A549 (cell line): ENCODE results near the gene CLECL1. TPM values are rescaled to one million over a fixed set of nuclear protein-coding genes. Genes with fewer than 3 reads are reported as not detected.

Source experiments
- ATAC-seq, 2 experiments: fragments of 200-7000 bp in 1 of 2; fragments of >200 bp in 1 of 2; cut with Nextera tagmentation in 1 of 2; cut with Tn5 transposase in 1 of 2; 3 replicates each; pipeline versions ENCODE4 v1.8.0 to v1.9.1; 2018 to 2020; ENCODE audit warnings: mild to moderate bottlenecking in 1 of 2, moderate library complexity in 1 of 2
- CTCF ChIA-PET: fragments of 300-600 bp; sonication (Branson Sonifier 250); formaldehyde crosslinking; extraction: SDS; loops from one replicate; lab custom pipeline; 2021; ENCODE audit warnings: antibody characterized with exemption, inconsistent platforms; lab: Yijun Ruan, JAX
- POLR2A ChIA-PET: fragments of 350-600 bp; formaldehyde crosslinking; extraction: SDS; loops from one replicate; lab custom pipeline; 2021; ENCODE audit warnings: antibody characterized with exemption, inconsistent platforms; lab: Yijun Ruan, JAX
- DNase-seq, 2 experiments: peaks; one replicate each; pipeline versions ENCODE4 v3.0.0 to v3.0.0-alpha.2; 2011 to 2016; ENCODE audit warnings: low read depth in 1 of 2, low spot score in 1 of 2
- FAIRE-seq: peaks from 2 replicates; lab custom pipeline; 2011; peaks lifted over from hg19 to GRCh38; lab: Jason Lieb, UNC
- H3K27ac ChIP-seq, 2 experiments: fragments of >200 bp; sonication (Bioruptor Twin); formaldehyde crosslinking; 3 replicates each; pipeline ENCODE4 v1.5.1; 2016 to 2017
- H3K4me1 ChIP-seq: fragments of >200 bp; sonication (Bioruptor Twin); formaldehyde crosslinking; 3 replicates; pipeline ENCODE4 v1.6.1; 2016
- H3K4me2 ChIP-seq: fragments of >200 bp; sonication (Bioruptor Twin); formaldehyde crosslinking; 3 replicates; pipeline ENCODE4 v1.6.1; 2016
- H3K4me3 ChIP-seq: fragments of >200 bp; sonication (Bioruptor Twin); formaldehyde crosslinking; 3 replicates; pipeline ENCODE4 v1.5.1; 2016
- H3K9me3 ChIP-seq: fragments of >200 bp; sonication (Bioruptor Twin); formaldehyde crosslinking; 3 replicates; pipeline ENCODE4 v1.6.1; 2016
- CBX2 ChIP-seq: fragments of 200-600 bp; sonication (generic); IDR thresholded peaks from 2 replicates; pipeline ENCODE4 v1.6.1; 2016; ENCODE audit warnings: low read depth, mild to moderate bottlenecking, borderline replicate concordance
- CEBPB ChIP-seq, 2 experiments: fragments of >200 bp in 1 of 2; sonication (Bioruptor Twin) in 1 of 2; formaldehyde crosslinking in 1 of 2; IDR thresholded peaks; 2 replicates each; pipeline ENCODE4 v1.6.1; 2012 to 2016
- ELK1 ChIP-seq: fragments of 150-350 bp; IDR thresholded peaks from 2 replicates; pipeline ENCODE4 v1.6.1; 2014; ENCODE audit warnings: low read depth, mild to moderate bottlenecking, low read length
- FOSL2 ChIP-seq, 2 experiments: fragments of 450-650 bp in 1 of 2; fragments of >200 bp in 1 of 2; sonication (Bioruptor Twin) in 1 of 2; formaldehyde crosslinking; IDR thresholded peaks; 2 replicates each; pipeline versions ENCODE4 v1.5.0 to v1.6.1; 2016 to 2020; ENCODE audit warnings: mild to moderate bottlenecking in 1 of 2, moderate library complexity in 1 of 2
- HES2 ChIP-seq: fragments of >200 bp; sonication (Bioruptor Twin); formaldehyde crosslinking; IDR thresholded peaks from 2 replicates; pipeline ENCODE4 v1.6.1; 2016
- HEYL ChIP-seq: fragments of 250-450 bp; sonication (Bioruptor Pico); IDR thresholded peaks from 2 replicates; pipeline ENCODE4 v1.8.0; 2021; ENCODE audit warnings: mild to moderate bottlenecking, moderate library complexity
- HOXB5 ChIP-seq: fragments of 250-450 bp; sonication (Bioruptor Pico); IDR thresholded peaks from 2 replicates; pipeline ENCODE4 v1.5.0; 2020; ENCODE audit warnings: mild to moderate bottlenecking, moderate library complexity
- MAZ ChIP-seq: fragments of 150-350 bp; IDR thresholded peaks from 2 replicates; pipeline ENCODE4 v1.6.1; 2014; ENCODE audit warnings: antibody characterized with exemption, low read depth, low read length, borderline replicate concordance
- MYC ChIP-seq: IDR thresholded peaks from 2 replicates; pipeline ENCODE4 v1.6.1; 2012; ENCODE audit warnings: mild to moderate bottlenecking, inconsistent platforms, low read length, improper control_type of control experiment, borderline replicate concordance
- NFE2L2 ChIP-seq: fragments of 150-350 bp; conservative IDR thresholded peaks from 2 replicates; pipeline ENCODE4 v1.6.1; 2014; ENCODE audit warnings: low read length
- PHF8 ChIP-seq: fragments of 200-600 bp; sonication (generic); IDR thresholded peaks from 2 replicates; pipeline ENCODE4 v1.6.1; 2016; ENCODE audit warnings: low read depth, mild to moderate bottlenecking, antibody characterized with exemption, moderate library complexity, borderline replicate concordance
- RAD21 ChIP-seq, 2 experiments: fragments of >200 bp in 1 of 2; sonication (Bioruptor Twin) in 1 of 2; formaldehyde crosslinking in 1 of 2; IDR thresholded peaks in 1 of 2; conservative IDR thresholded peaks in 1 of 2; 2 replicates in 1 of 2; 3 replicates in 1 of 2; pipeline ENCODE4 v1.6.1; 2012 to 2018; ENCODE audit warnings: inconsistent platforms in 1 of 2
- RARB ChIP-seq: fragments of 250-450 bp; sonication (Bioruptor Pico); IDR thresholded peaks from 2 replicates; pipeline ENCODE4 v1.8.0; 2021; ENCODE audit warnings: mild to moderate bottlenecking, moderate library complexity
- RNF2 ChIP-seq: fragments of 200-600 bp; sonication (generic); IDR thresholded peaks from 2 replicates; pipeline ENCODE4 v1.6.1; 2016; ENCODE audit warnings: low read depth, mild to moderate bottlenecking, antibody characterized with exemption, moderate library complexity, borderline replicate concordance
- SMC3 ChIP-seq: fragments of >200 bp; sonication (Bioruptor Twin); formaldehyde crosslinking; IDR thresholded peaks from 3 replicates; pipeline ENCODE4 v1.6.1; 2018; ENCODE audit warnings: inconsistent platforms
- TP53 ChIP-seq: fragments of 250-450 bp; sonication (Bioruptor Pico); IDR thresholded peaks from 2 replicates; pipeline ENCODE4 v1.5.0; 2021; ENCODE audit warnings: mild to moderate bottlenecking, moderate library complexity
- ZC3H11A ChIP-seq: fragments of 450-650 bp; IDR thresholded peaks from 2 replicates; pipeline ENCODE4 v1.6.1; 2014; ENCODE audit warnings: antibody characterized with exemption, mild to moderate bottlenecking
- ZNF302 ChIP-seq: fragments of 250-450 bp; sonication (Bioruptor Pico); IDR thresholded peaks from 2 replicates; pipeline ENCODE4 v1.9.0; 2021; ENCODE audit warnings: inconsistent platforms, mild to moderate bottlenecking, moderate library complexity
- WGBS: methylation state at CpG from one replicate; pipeline ENCODE4 v1.1.6; 2017; ENCODE audit errors: missing lambda C conversion rate; 5-methylcytosine and 5-hydroxymethylcytosine counted together
- polyA plus RNA-seq, 4 experiments: library from polyadenylated mRNA; depleted of rRNA in 3 of 4; stranded (reverse); fragments of >200 nt; fragmentation: RNase III in 1 of 4; extraction: RNeasy Plus Mini Kit Qiagen cat#74134 plus additional on column Dnase treatment in 1 of 4; gene quantifications; 2 replicates in 3 of 4; 3 replicates in 1 of 4; pipeline ENCODE4 v1.2.3, GENCODE V29; 2011 to 2017
- TF ChIP-seq, protein P1 (sequence below): IDR thresholded peaks from 2 replicates; pipeline ENCODE4 v1.6.1; 2012
- TF ChIP-seq, protein P2 (sequence below): fragments of 200-600 bp; sonication (generic); IDR thresholded peaks from 2 replicates; pipeline ENCODE4 v1.6.1; 2016; ENCODE audit warnings: antibody characterized with exemption, mild to moderate bottlenecking, moderate library complexity

CLECL1 gene
- polyA plus RNA-seq, 2 of the 4 experiments (the other 2 are of a cell fraction): not detected

DNA sequence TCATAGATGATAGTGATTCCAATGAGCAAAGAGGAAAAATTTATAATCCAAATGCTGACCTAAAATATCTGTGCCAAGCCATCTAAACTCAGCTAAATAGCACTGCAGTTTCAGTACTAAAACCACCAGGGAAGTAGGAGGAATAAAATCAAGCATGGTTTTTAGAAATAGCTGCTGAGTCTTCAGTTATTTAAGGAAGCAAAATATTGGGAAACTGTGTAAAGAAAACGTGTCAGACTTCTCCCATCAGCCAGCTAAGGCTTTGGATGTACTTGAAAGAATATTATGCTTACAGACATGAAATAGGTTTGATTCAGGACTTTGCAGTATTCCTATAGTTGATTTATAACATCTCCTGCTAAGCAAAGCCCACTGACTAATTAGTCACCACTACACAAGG, 38.7 kb downstream of the CLECL1 start:
- Histone ChIP-seq H3K9me3 (peaks cover 9% of the 10 kb centered on the region; the same call in 1 of the 3 replicates), H3K4me2 (no peak overlapping the region), H3K4me3 (no peak overlapping the region), H3K27ac (no peak overlapping the region), H3K4me1 (no peaks in the 10 kb centered on the region)
- DNase-seq (no peak), ATAC-seq (no peak), FAIRE-seq (no peak)
- ChIA-PET POLR2A (no interaction called here), CTCF (interaction anchor here (1.3 kb wide), 1 partner anchor 14 kb away, joined by 4 read pairs; no protein-coding TSS in a partner anchor)
- 18% methylated on average over 1 of the region's 1 CpG for WGBS
- TF ChIP-seq HOXB5 (CRISPR knock-in tag): no peak
- TF ChIP-seq NFE2L2: no peak
- no peak for TF ChIP-seq CBX2
- TF ChIP-seq FOSL2 (IDR thresholded peaks at IDR 0.05): no peak
- no peak for TF ChIP-seq FOSL2 (CRISPR knock-in tag; IDR thresholded peaks at IDR 0.05)
- TF ChIP-seq RARB (CRISPR knock-in tag): no peak
- no peak for TF ChIP-seq MAZ
- no peak for TF ChIP-seq ELK1
- no peak for TF ChIP-seq CEBPB (IDR thresholded peaks at IDR 0.05)
- TF ChIP-seq ZC3H11A: no peak
- TF ChIP-seq MYC: no peak
- no peak for TF ChIP-seq PHF8
- no peak for TF ChIP-seq ZNF302 (CRISPR knock-in tag)
- no peak for TF ChIP-seq SMC3

GRCh38 chr12:9692909-9693308, 40.0 kb downstream of the CLECL1 start:
- H3K9me3 ChIP-seq: peaks cover 9% of the 10 kb centered on the region; the same call in 1 of the 3 replicates
- TF ChIP-seq HES2 (no peak), PHF8 (no peak)
- TF ChIP-seq, protein P1, sequence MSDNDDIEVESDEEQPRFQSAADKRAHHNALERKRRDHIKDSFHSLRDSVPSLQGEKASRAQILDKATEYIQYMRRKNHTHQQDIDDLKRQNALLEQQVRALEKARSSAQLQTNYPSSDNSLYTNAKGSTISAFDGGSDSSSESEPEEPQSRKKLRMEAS: no peak
- no peak for ATAC-seq
- no peaks in the 10 kb centered on the region for H3K4me1 ChIP-seq
- CTCF ChIA-PET: interaction anchor here (1.3 kb wide), 1 partner anchor 15 kb away, joined by 4 read pairs; no protein-coding TSS in a partner anchor
- no peak for DNase-seq
- FAIRE-seq: no peak
- POLR2A ChIA-PET: no interaction called here
- WGBS: 91% methylated on average over 1 of the region's 1 CpG
- no peak overlapping the region for H3K4me2 ChIP-seq
- H3K27ac ChIP-seq: no peak overlapping the region
- H3K4me3 ChIP-seq: no peak overlapping the region

- Histone ChIP-seq H3K4me2 (no peak overlapping the region), H3K9me3 (no peaks in the 10 kb centered on the region), H3K27ac (no peak overlapping the region), H3K4me1 (no peaks in the 10 kb centered on the region), H3K4me3 (no peak overlapping the region)
- ATAC-seq (no peak), FAIRE-seq (no peak), DNase-seq (peak in 1 of 2 experiments; percentile 19)
- ChIA-PET CTCF (interaction anchor here (3.2 kb wide), 1 partner anchor 20 kb away, joined by 9 read pairs; no protein-coding TSS in a partner anchor), POLR2A (no interaction called here)
- WGBS: 47% methylated on average over 1 of the region's 1 CpG
- TF ChIP-seq HEYL (CRISPR knock-in tag) (no peak), HES2 (no peak), SMC3 (no peak), RAD21 (conservative IDR thresholded peaks at IDR 0.05 in 1 of 2, IDR thresholded peaks at IDR 0.05 in 1 of 2) (no peak), NFE2L2 (no peak), TP53 (CRISPR knock-in tag) (no peak), RNF2 (no peak)
- TF ChIP-seq, protein P2, sequence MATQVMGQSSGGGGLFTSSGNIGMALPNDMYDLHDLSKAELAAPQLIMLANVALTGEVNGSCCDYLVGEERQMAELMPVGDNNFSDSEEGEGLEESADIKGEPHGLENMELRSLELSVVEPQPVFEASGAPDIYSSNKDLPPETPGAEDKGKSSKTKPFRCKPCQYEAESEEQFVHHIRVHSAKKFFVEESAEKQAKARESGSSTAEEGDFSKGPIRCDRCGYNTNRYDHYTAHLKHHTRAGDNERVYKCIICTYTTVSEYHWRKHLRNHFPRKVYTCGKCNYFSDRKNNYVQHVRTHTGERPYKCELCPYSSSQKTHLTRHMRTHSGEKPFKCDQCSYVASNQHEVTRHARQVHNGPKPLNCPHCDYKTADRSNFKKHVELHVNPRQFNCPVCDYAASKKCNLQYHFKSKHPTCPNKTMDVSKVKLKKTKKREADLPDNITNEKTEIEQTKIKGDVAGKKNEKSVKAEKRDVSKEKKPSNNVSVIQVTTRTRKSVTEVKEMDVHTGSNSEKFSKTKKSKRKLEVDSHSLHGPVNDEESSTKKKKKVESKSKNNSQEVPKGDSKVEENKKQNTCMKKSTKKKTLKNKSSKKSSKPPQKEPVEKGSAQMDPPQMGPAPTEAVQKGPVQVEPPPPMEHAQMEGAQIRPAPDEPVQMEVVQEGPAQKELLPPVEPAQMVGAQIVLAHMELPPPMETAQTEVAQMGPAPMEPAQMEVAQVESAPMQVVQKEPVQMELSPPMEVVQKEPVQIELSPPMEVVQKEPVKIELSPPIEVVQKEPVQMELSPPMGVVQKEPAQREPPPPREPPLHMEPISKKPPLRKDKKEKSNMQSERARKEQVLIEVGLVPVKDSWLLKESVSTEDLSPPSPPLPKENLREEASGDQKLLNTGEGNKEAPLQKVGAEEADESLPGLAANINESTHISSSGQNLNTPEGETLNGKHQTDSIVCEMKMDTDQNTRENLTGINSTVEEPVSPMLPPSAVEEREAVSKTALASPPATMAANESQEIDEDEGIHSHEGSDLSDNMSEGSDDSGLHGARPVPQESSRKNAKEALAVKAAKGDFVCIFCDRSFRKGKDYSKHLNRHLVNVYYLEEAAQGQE: no peak
- TF ChIP-seq, all 56 proteins: peak for 0
Measured at GRCh38 chr12:9687228-9687627, 45.7 kb downstream of the CLECL1 start.
